HEK293 (cell line): ENCODE measurements around the gene WFS1.

Source experiments
- SALL2 ChIP-seq: fragments of 450-650 bp; formaldehyde crosslinking; IDR thresholded peaks from 2 replicates; pipeline ENCODE4 v1.5.0; 2017; ENCODE audit warnings: missing biosample characterization, mild to moderate bottlenecking, missing genetic modification characterization, borderline replicate concordance
- YY1 ChIP-seq: fragments of 450-650 bp; formaldehyde crosslinking; IDR thresholded peaks from 2 replicates; pipeline ENCODE4 v1.5.1; 2018; ENCODE audit warnings: missing biosample characterization, missing genetic modification characterization
- ZBTB49 ChIP-seq: fragments of 450-650 bp; formaldehyde crosslinking; IDR thresholded peaks from 2 replicates; pipeline ENCODE4 v1.5.1; 2016; ENCODE audit warnings: missing biosample characterization, missing genetic modification characterization, low read depth
- ZNF138 ChIP-seq: fragments of 450-650 bp; formaldehyde crosslinking; IDR thresholded peaks from 2 replicates; pipeline ENCODE4 v1.5.1; 2016; ENCODE audit warnings: missing biosample characterization, missing genetic modification characterization, borderline replicate concordance
- ZNF140 ChIP-seq: fragments of 450-650 bp; formaldehyde crosslinking; IDR thresholded peaks from 2 replicates; pipeline ENCODE4 v1.5.1; 2016; ENCODE audit warnings: missing biosample characterization, missing genetic modification characterization
- ZNF544 ChIP-seq: fragments of 450-650 bp; formaldehyde crosslinking; IDR thresholded peaks from 2 replicates; pipeline ENCODE4 v1.5.0; 2017; ENCODE audit warnings: missing biosample characterization, missing genetic modification characterization
- ZNF580 ChIP-seq: fragments of 450-650 bp; formaldehyde crosslinking; IDR thresholded peaks from 2 replicates; pipeline ENCODE4 v1.5.1; 2016; ENCODE audit warnings: missing biosample characterization, missing genetic modification characterization
- ZSCAN30 ChIP-seq: fragments of 450-650 bp; IDR thresholded peaks from 2 replicates; pipeline ENCODE4 v1.5.1; 2018; ENCODE audit warnings: missing biosample characterization, mild to moderate bottlenecking, missing genetic modification characterization, moderate library complexity
- TF ChIP-seq, protein P1 (sequence below): fragments of 450-650 bp; formaldehyde crosslinking; IDR thresholded peaks from 2 replicates; pipeline ENCODE4 v1.5.1; 2016; ENCODE audit warnings: missing biosample characterization, missing genetic modification characterization
- TF ChIP-seq, protein P2 (sequence below): fragments of 450-650 bp; formaldehyde crosslinking; IDR thresholded peaks from 2 replicates; pipeline ENCODE4 v1.5.1; 2016; ENCODE audit warnings: missing biosample characterization, missing genetic modification characterization, low read depth
- TF ChIP-seq, protein P3 (sequence below): fragments of 450-650 bp; formaldehyde crosslinking; IDR thresholded peaks from 2 replicates; pipeline ENCODE4 v1.5.1; 2016; ENCODE audit warnings: missing biosample characterization, missing genetic modification characterization

- no peak for TF ChIP-seq ZSCAN30 (tag by site-specific recombination)
- TF ChIP-seq, protein P1, sequence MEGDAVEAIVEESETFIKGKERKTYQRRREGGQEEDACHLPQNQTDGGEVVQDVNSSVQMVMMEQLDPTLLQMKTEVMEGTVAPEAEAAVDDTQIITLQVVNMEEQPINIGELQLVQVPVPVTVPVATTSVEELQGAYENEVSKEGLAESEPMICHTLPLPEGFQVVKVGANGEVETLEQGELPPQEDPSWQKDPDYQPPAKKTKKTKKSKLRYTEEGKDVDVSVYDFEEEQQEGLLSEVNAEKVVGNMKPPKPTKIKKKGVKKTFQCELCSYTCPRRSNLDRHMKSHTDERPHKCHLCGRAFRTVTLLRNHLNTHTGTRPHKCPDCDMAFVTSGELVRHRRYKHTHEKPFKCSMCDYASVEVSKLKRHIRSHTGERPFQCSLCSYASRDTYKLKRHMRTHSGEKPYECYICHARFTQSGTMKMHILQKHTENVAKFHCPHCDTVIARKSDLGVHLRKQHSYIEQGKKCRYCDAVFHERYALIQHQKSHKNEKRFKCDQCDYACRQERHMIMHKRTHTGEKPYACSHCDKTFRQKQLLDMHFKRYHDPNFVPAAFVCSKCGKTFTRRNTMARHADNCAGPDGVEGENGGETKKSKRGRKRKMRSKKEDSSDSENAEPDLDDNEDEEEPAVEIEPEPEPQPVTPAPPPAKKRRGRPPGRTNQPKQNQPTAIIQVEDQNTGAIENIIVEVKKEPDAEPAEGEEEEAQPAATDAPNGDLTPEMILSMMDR (tag by site-specific recombination), result no peak
- TF ChIP-seq YY1 (tag by site-specific recombination), result no peak
- TF ChIP-seq ZNF580, result no peak
- TF ChIP-seq, protein P2, sequence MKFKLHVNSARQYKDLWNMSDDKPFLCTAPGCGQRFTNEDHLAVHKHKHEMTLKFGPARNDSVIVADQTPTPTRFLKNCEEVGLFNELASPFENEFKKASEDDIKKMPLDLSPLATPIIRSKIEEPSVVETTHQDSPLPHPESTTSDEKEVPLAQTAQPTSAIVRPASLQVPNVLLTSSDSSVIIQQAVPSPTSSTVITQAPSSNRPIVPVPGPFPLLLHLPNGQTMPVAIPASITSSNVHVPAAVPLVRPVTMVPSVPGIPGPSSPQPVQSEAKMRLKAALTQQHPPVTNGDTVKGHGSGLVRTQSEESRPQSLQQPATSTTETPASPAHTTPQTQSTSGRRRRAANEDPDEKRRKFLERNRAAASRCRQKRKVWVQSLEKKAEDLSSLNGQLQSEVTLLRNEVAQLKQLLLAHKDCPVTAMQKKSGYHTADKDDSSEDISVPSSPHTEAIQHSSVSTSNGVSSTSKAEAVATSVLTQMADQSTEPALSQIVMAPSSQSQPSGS, result no peak
- no peak for TF ChIP-seq ZNF138 (tag by site-specific recombination)
- no peak for TF ChIP-seq ZNF140 (tag by site-specific recombination)
- TF ChIP-seq, protein P3, sequence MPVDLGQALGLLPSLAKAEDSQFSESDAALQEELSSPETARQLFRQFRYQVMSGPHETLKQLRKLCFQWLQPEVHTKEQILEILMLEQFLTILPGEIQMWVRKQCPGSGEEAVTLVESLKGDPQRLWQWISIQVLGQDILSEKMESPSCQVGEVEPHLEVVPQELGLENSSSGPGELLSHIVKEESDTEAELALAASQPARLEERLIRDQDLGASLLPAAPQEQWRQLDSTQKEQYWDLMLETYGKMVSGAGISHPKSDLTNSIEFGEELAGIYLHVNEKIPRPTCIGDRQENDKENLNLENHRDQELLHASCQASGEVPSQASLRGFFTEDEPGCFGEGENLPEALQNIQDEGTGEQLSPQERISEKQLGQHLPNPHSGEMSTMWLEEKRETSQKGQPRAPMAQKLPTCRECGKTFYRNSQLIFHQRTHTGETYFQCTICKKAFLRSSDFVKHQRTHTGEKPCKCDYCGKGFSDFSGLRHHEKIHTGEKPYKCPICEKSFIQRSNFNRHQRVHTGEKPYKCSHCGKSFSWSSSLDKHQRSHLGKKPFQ, result no peak
- TF ChIP-seq ZNF544 (tag by site-specific recombination), result no peak
- no peak for TF ChIP-seq ZBTB49 (tag by site-specific recombination)
- no peak for TF ChIP-seq SALL2 (tag by site-specific recombination)
Observed at GRCh38 chr4:6343939-6344408, 74.3 kb downstream of the WFS1 start.
